H1 (cell line): Measurements from ENCODE around the gene SHISAL1. TPM values are rescaled to one million over a fixed set of nuclear protein-coding genes. Genes with fewer than 3 reads are reported as not detected.

Experiments
- CTCF ChIA-PET: fragments of 300-600 bp; sonication (Branson Sonifier 250); formaldehyde crosslinking; loops from one replicate; lab custom pipeline; 2021; ENCODE audit not compliant: partially characterized antibody; lab: Charles Lee
- POLR2A ChIA-PET: fragments of 300-600 bp; sonication (Branson Sonifier 250); formaldehyde crosslinking; loops from one replicate; lab custom pipeline; 2021; ENCODE audit warnings: inconsistent platforms; ENCODE audit not compliant: partially characterized antibody; lab: Charles Lee
- DNase-seq, 2 experiments: peaks; one replicate each; pipeline versions ENCODE4 v3.0.0 to v3.0.0-alpha.2; 2010 to 2022; ENCODE audit warnings: low spot score in 2 of 2, low read depth in 1 of 2, mixed read lengths in 1 of 2
- FAIRE-seq: peaks from 2 replicates; lab custom pipeline; 2011; peaks lifted over from hg19 to GRCh38; lab: Jason Lieb, UNC
- H2AFZ ChIP-seq: 2 replicates; pipeline ENCODE4 v1.8.1; 2012; ENCODE audit warnings: low read length, inconsistent platforms
- H2AK5ac ChIP-seq: 2 replicates; pipeline ENCODE4 v1.6.1; 2013; ENCODE audit warnings: low read depth, low read length
- H2BK120ac ChIP-seq: replicated peaks from 2 replicates; pipeline ENCODE3; 2013; ENCODE audit warnings: low read depth, low read length, inconsistent platforms
- H2BK12ac ChIP-seq: 2 replicates; pipeline ENCODE4 v1.6.1; 2013; ENCODE audit warnings: low read depth, low read length
- H2BK15ac ChIP-seq: 2 replicates; pipeline ENCODE4 v1.6.1; 2013; ENCODE audit warnings: low read length
- H2BK20ac ChIP-seq: 2 replicates; pipeline ENCODE4 v1.6.1; 2013; ENCODE audit warnings: low read length
- H2BK5ac ChIP-seq: 2 replicates; pipeline ENCODE4 v1.6.1; 2013; ENCODE audit warnings: low read depth, low read length
- H3K14ac ChIP-seq: 2 replicates; pipeline ENCODE4 v1.6.1; 2013; ENCODE audit warnings: inconsistent platforms; ENCODE audit not compliant: insufficient read length
- H3K18ac ChIP-seq: 2 replicates; pipeline ENCODE4 v1.6.1; 2013; ENCODE audit warnings: low read length; ENCODE audit errors: extremely low read depth
- H3K23ac ChIP-seq: 2 replicates; pipeline ENCODE4 v1.6.1; 2013; ENCODE audit warnings: inconsistent platforms; ENCODE audit not compliant: insufficient read length
- H3K23me2 ChIP-seq: 2 replicates; pipeline ENCODE4 v1.6.1; 2013; ENCODE audit warnings: low read depth, low read length
- H3K27ac ChIP-seq: 2 replicates; pipeline ENCODE4 v1.6.1; 2011; ENCODE audit warnings: low read depth, low read length, inconsistent platforms
- H3K27me3 ChIP-seq, 4 experiments: replicated peaks in 1 of 4; 1 replicate in 1 of 4; 2 replicates in 3 of 4; pipeline versions ENCODE4 v1.6.1 to v1.8.1; 2011 to 2013; ENCODE audit warnings: low read length in 3 of 4, mild to moderate bottlenecking in 3 of 4, inconsistent platforms in 2 of 4, mixed read lengths in 2 of 4, moderate library complexity in 1 of 4; ENCODE audit not compliant: control insufficient read depth in 3 of 4, insufficient read depth in 3 of 4; ENCODE audit errors: extremely low read depth in 1 of 4
- H3K36me3 ChIP-seq, 4 experiments: 2 replicates each; pipeline versions ENCODE4 v1.6.1 to v1.8.1; 2011 to 2013; ENCODE audit warnings: mild to moderate bottlenecking in 4 of 4, low read length in 3 of 4, moderate library complexity in 2 of 4, control low read depth in 1 of 4, inconsistent platforms in 1 of 4; ENCODE audit not compliant: insufficient read depth in 4 of 4, control insufficient read depth in 2 of 4
- H3K4ac ChIP-seq: replicated peaks from 2 replicates; pipeline ENCODE3; 2013; ENCODE audit warnings: low read length, low read depth, mixed read lengths, inconsistent platforms; ENCODE audit not compliant: insufficient read length
- H3K4me1 ChIP-seq, 4 experiments: replicated peaks in 1 of 4; 1 replicate in 1 of 4; 2 replicates in 3 of 4; pipeline versions ENCODE4 v1.6.1 to v1.8.1; 2011 to 2013; ENCODE audit warnings: low read length in 3 of 4, inconsistent platforms in 2 of 4, mixed read lengths in 1 of 4; ENCODE audit not compliant: insufficient read depth in 4 of 4, control insufficient read depth in 3 of 4
- H3K4me2 ChIP-seq, 2 experiments: 2 replicates each; pipeline versions ENCODE4 v1.6.1 to v1.8.1; 2011 to 2013; ENCODE audit warnings: low read depth in 2 of 2, low read length in 2 of 2, control low read depth in 1 of 2, inconsistent platforms in 1 of 2, mild to moderate bottlenecking in 1 of 2; ENCODE audit not compliant: insufficient read depth in 1 of 2
- H3K4me3 ChIP-seq, 4 experiments: fragments of 200-600, 300-600 bp in 1 of 4; sonication (generic), shearing (Covaris generic), sonication (Bioruptor Twin) in 1 of 4; 2 replicates each; pipeline versions ENCODE4 v1.5.1 to v1.8.1; 2011 to 2016; ENCODE audit warnings: low read length in 4 of 4, low read depth in 3 of 4, control low read depth in 2 of 4, inconsistent platforms in 2 of 4, mild to moderate bottlenecking in 2 of 4, mixed read lengths in 1 of 4, moderate library complexity in 1 of 4; ENCODE audit not compliant: insufficient read depth in 2 of 4; ENCODE audit errors: extremely low read depth in 1 of 4
- H3K56ac ChIP-seq: replicated peaks from 2 replicates; pipeline ENCODE3; 2013; ENCODE audit warnings: low read depth, mild to moderate bottlenecking, mixed read lengths, low read length, inconsistent platforms; ENCODE audit not compliant: insufficient read length
- H3K79me1 ChIP-seq: 2 replicates; pipeline ENCODE4 v1.6.1; 2013; ENCODE audit warnings: low read depth, low read length, control low read depth
- H3K79me2 ChIP-seq, 2 experiments: 2 replicates each; pipeline versions ENCODE4 v1.6.1 to v1.8.1; 2012 to 2013; ENCODE audit warnings: low read length in 2 of 2, mild to moderate bottlenecking in 2 of 2, inconsistent platforms in 1 of 2; ENCODE audit not compliant: insufficient read depth in 2 of 2, control insufficient read depth in 1 of 2
- H3K9ac ChIP-seq, 4 experiments: replicated peaks in 1 of 4; 1 replicate in 1 of 4; 2 replicates in 3 of 4; pipeline versions ENCODE4 v1.6.1 to v1.8.1; 2011 to 2013; ENCODE audit warnings: low read depth in 3 of 4, low read length in 3 of 4, control low read depth in 2 of 4, mild to moderate bottlenecking in 2 of 4, moderate library complexity in 2 of 4, inconsistent platforms in 1 of 4; ENCODE audit errors: extremely low read depth in 1 of 4
- H3K9me3 ChIP-seq, 2 experiments: 2 replicates each; pipeline versions ENCODE4 v1.6.1 to v1.8.1; 2012 to 2013; ENCODE audit warnings: mild to moderate bottlenecking in 2 of 2, moderate library complexity in 2 of 2, control low read depth in 1 of 2, inconsistent platforms in 1 of 2, low read depth in 1 of 2, low read length in 1 of 2, mixed read lengths in 1 of 2; ENCODE audit not compliant: insufficient read depth in 2 of 2
- H4K20me1 ChIP-seq, 2 experiments: replicated peaks in 1 of 2; 2 replicates each; pipeline versions ENCODE3 to v1.8.1; 2011 to 2013; ENCODE audit warnings: inconsistent platforms in 2 of 2, low read length in 2 of 2, mild to moderate bottlenecking in 1 of 2; ENCODE audit not compliant: insufficient read depth in 2 of 2, control insufficient read depth in 1 of 2
- H4K5ac ChIP-seq: 2 replicates; pipeline ENCODE4 v1.6.1; 2013; ENCODE audit warnings: low read length, low read depth, mixed read lengths, inconsistent platforms; ENCODE audit not compliant: insufficient read length
- H4K8ac ChIP-seq: 2 replicates; pipeline ENCODE4 v1.8.0; 2013; ENCODE audit warnings: mild to moderate bottlenecking, moderate library complexity, low read length, inconsistent platforms; ENCODE audit not compliant: insufficient read depth; ENCODE audit errors: extremely low read depth
- H4K91ac ChIP-seq: replicated peaks from 2 replicates; pipeline ENCODE3; 2013; ENCODE audit warnings: low read length, mixed read lengths, inconsistent platforms; ENCODE audit not compliant: insufficient read length
- BACH1 ChIP-seq: IDR thresholded peaks from 2 replicates; pipeline ENCODE4 v1.6.1; 2012; ENCODE audit warnings: low read length, improper control_type of control experiment
- CHD1 ChIP-seq: IDR thresholded peaks from 2 replicates; pipeline ENCODE4 v1.6.1; 2012; ENCODE audit warnings: low read depth, low read length, improper control_type of control experiment
- CHD2 ChIP-seq: IDR thresholded peaks from 2 replicates; pipeline ENCODE4 v1.6.1; 2012; ENCODE audit warnings: low read length, improper control_type of control experiment
- EGR1 ChIP-seq: IDR thresholded peaks from 2 replicates; pipeline ENCODE4 v1.6.1; 2011; ENCODE audit warnings: low read depth, low read length, borderline replicate concordance
- EP300 ChIP-seq, 2 experiments: IDR thresholded peaks; 1 replicate in 1 of 2; 2 replicates in 1 of 2; pipeline ENCODE4 v1.6.1; 2011 to 2012; ENCODE audit warnings: low read depth in 2 of 2, low read length in 2 of 2, mild to moderate bottlenecking in 2 of 2, borderline replicate concordance in 1 of 2, inconsistent platforms in 1 of 2, moderate library complexity in 1 of 2
- JUN ChIP-seq: IDR thresholded peaks from 2 replicates; pipeline ENCODE4 v1.6.1; 2011; ENCODE audit warnings: low read depth, mild to moderate bottlenecking, improper control_type of control experiment, low read length
- KDM1A ChIP-seq: fragments of 200-600, 300-600 bp; sonication (generic); IDR thresholded peaks from 2 replicates; pipeline ENCODE4 v1.7.1; 2016; ENCODE audit warnings: mild to moderate bottlenecking, low read length, borderline replicate concordance
- KDM5A ChIP-seq: fragments of 200-600 bp; IDR thresholded peaks from 2 replicates; pipeline ENCODE4 v1.7.1; 2012; ENCODE audit warnings: mild to moderate bottlenecking, low read length, inconsistent platforms, mixed read lengths
- RBBP5 ChIP-seq: IDR thresholded peaks from 2 replicates; pipeline ENCODE4 v1.7.1; 2012; ENCODE audit warnings: low read depth, mild to moderate bottlenecking, inconsistent platforms, low read length, moderate library complexity, borderline replicate concordance
- RNF2 ChIP-seq: fragments of 200-900, 300-1000 bp; sonication (generic); IDR thresholded peaks from 2 replicates; pipeline ENCODE4 v1.7.1; 2016; ENCODE audit warnings: borderline replicate concordance, low read depth, mild to moderate bottlenecking, antibody characterized with exemption, low read length; ENCODE audit not compliant: poor library complexity, severe bottlenecking; ENCODE audit errors: missing control alignments
- RXRA ChIP-seq: IDR thresholded peaks from 2 replicates; pipeline ENCODE4 v1.6.1; 2011; ENCODE audit warnings: low read depth, mild to moderate bottlenecking, low read length, moderate library complexity; ENCODE audit not compliant: insufficient read depth
- SIN3A ChIP-seq, 2 experiments: IDR thresholded peaks in 1 of 2; conservative IDR thresholded peaks in 1 of 2; 2 replicates each; pipeline ENCODE4 v1.6.1; 2011 to 2012; ENCODE audit warnings: low read length in 2 of 2, improper control_type of control experiment in 1 of 2, low read depth in 1 of 2, mild to moderate bottlenecking in 1 of 2
- SUZ12 ChIP-seq: fragments of 200-600 bp; sonication (generic); IDR thresholded peaks from 2 replicates; pipeline ENCODE4 v1.6.1; 2012; ENCODE audit warnings: mild to moderate bottlenecking, inconsistent platforms, low read length, moderate library complexity, mixed read lengths
- WGBS, 2 experiments: shearing (Covaris generic) in 1 of 2; methylation state at CpG; one replicate each; pipeline versions ENCODE4 v1.1.6 to v1.1.7; 2013 to 2015; ENCODE audit warnings: low lambda C conversion rate in 2 of 2, mixed read lengths in 2 of 2, inconsistent platforms in 1 of 2, low coverage in 1 of 2, missing lambda C conversion rate in 1 of 2; ENCODE audit not compliant: insufficient replicate concordance in 2 of 2, insufficient coverage in 1 of 2, insufficient read length in 1 of 2; ENCODE audit errors: extremely low coverage in 1 of 2, missing lambda C conversion rate in 1 of 2; 5-methylcytosine and 5-hydroxymethylcytosine counted together
- polyA plus RNA-seq, 7 experiments: library from polyadenylated mRNA; depleted of rRNA in 3 of 7; stranded (reverse) in 5 of 7; unstranded in 2 of 7; fragments of >200 nt in 5 of 7; fragments of 200-250 nt in 2 of 7; gene quantifications; 1 replicate in 5 of 7; 2 replicates in 1 of 7; 4 replicates in 1 of 7; pipeline versions ENCODE4 v1.2.1 to v1.2.3, GENCODE V29; 2011 to 2013; ENCODE audit warnings: missing spikeins in 2 of 7, mixed read lengths in 2 of 7
- total RNA-seq: library from RNA; stranded (reverse); fragmentation: NEBNext Ultra II Directional; extraction: Animal tissue kit (Norgen Biotek cat#: 25700); gene quantifications from 2 replicates; pipeline ENCODE4 v1.2.1, GENCODE V29; 2021
- TF ChIP-seq, protein P1 (sequence below): IDR thresholded peaks from 2 replicates; pipeline ENCODE4 v1.6.1; 2011; ENCODE audit warnings: low read depth, mild to moderate bottlenecking, low read length; ENCODE audit not compliant: insufficient read depth

Gene SHISAL1
- total and polyA plus RNA-seq, 2 of the 8 experiments (the other 6 are each of a cell fraction or from before 2014, with no cell fraction given) = 3.7 to 5.8 TPM

- CTCF ChIA-PET = no interaction called here
- 93% methylated on average over 2 of the region's 2 CpGs; no CpG with 5 or more reads in 1 of the 2 experiments for WGBS, 2 experiments
- no peak overlapping the region for H3K56ac ChIP-seq
- no peak overlapping the region for H2BK5ac ChIP-seq
- FAIRE-seq (peak; percentile 71), DNase-seq (no peak)
- H2BK20ac ChIP-seq = no peak overlapping the region
- H2AFZ ChIP-seq = no peak overlapping the region
- no peak overlapping the region for H3K4ac ChIP-seq
- H4K91ac ChIP-seq = no peak overlapping the region
- no peak overlapping the region for H3K27ac ChIP-seq
- no peak overlapping the region for H3K14ac ChIP-seq
- no peak overlapping the region for H3K18ac ChIP-seq
- no peak overlapping the region for H2BK15ac ChIP-seq
- no peak overlapping the region for H3K4me2 ChIP-seq
- no peak overlapping the region for H2BK120ac ChIP-seq
- H3K9ac ChIP-seq = no peak overlapping the region
- POLR2A ChIA-PET = no interaction called here
- H3K4me1 ChIP-seq = no peaks in the 10 kb centered on the region
- H3K23ac ChIP-seq = no peak overlapping the region
- peaks cover 3 to 5% of the 10 kb centered on the region in 2 experiments; a peak in 1 of 4 replicates for H3K9me3 ChIP-seq
- H3K27me3 ChIP-seq = no peaks in the 10 kb centered on the region
- no peak overlapping the region for H2BK12ac ChIP-seq
- no peak overlapping the region for H3K4me3 ChIP-seq
- no peak overlapping the region for H2AK5ac ChIP-seq
- no peaks in the 10 kb centered on the region for H3K79me2 ChIP-seq
- H3K23me2 ChIP-seq = no peaks in the 10 kb centered on the region
- no peaks in the 10 kb centered on the region for H4K20me1 ChIP-seq
- no peaks in the 10 kb centered on the region for H3K36me3 ChIP-seq
- H4K5ac ChIP-seq = no peak overlapping the region
- H4K8ac ChIP-seq = no peak overlapping the region
- no peaks in the 10 kb centered on the region for H3K79me1 ChIP-seq
- no peak for TF ChIP-seq SUZ12
- no peak for TF ChIP-seq RBBP5
- no peak for TF ChIP-seq JUN
- TF ChIP-seq CHD1 = no peak
- TF ChIP-seq RNF2 = no peak
- TF ChIP-seq CHD2 = no peak
- TF ChIP-seq, protein P1, sequence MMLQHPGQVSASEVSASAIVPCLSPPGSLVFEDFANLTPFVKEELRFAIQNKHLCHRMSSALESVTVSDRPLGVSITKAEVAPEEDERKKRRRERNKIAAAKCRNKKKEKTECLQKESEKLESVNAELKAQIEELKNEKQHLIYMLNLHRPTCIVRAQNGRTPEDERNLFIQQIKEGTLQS = no peak
- TF ChIP-seq SIN3A (conservative IDR thresholded peaks at IDR 0.05 in 1 of 2, IDR thresholded peaks at IDR 0.05 in 1 of 2; ENCODE audit: low read depth in 1 of 2, low read length in 2 of 2) = no peak
- TF ChIP-seq KDM1A = no peak
- TF ChIP-seq BACH1 = no peak
- TF ChIP-seq KDM5A = no peak
- TF ChIP-seq RXRA = no peak
- TF ChIP-seq EP300 (IDR thresholded peaks at IDR 0.05; ENCODE audit: borderline replicate concordance in 1 of 2, low read depth in 2 of 2, low read length in 2 of 2) = no peak
- no peak for TF ChIP-seq EGR1
These were observed 82.9 kb downstream of the SHISAL1 start for GRCh38 chr22:44229809-44230208.
